GM12892 (cell line): ENCODE measurements around the gene KNL1.

Experiments
- POLR2A ChIP-seq: IDR thresholded peaks from 2 replicates; pipeline ENCODE4 v1.6.1; 2011; ENCODE audit warnings: low read depth, low read length, control low read depth
- POLR2AphosphoS5 ChIP-seq: IDR thresholded peaks from 2 replicates; pipeline ENCODE4 v1.6.1; 2011; ENCODE audit warnings: low read depth, low read length, control low read depth
- TAF1 ChIP-seq: IDR thresholded peaks from 2 replicates; pipeline ENCODE4 v1.6.1; 2011; ENCODE audit warnings: low read depth, mild to moderate bottlenecking, control low read depth, low read length, borderline replicate concordance

- TF ChIP-seq POLR2A (no peak), POLR2AphosphoS5 (no peak), TAF1 (no peak)
Measured at GRCh38 chr15:40630313-40630712, 36.3 kb downstream of the KNL1 start.
